Caco-2 (cell line): Measurements from ENCODE around the gene SRGAP2C. TPM values are rescaled to one million over a fixed set of nuclear protein-coding genes. Genes with fewer than 3 reads are reported as not detected.
"Not testable (repeated sequence)": the region's sequence is repeated elsewhere in the genome, so short reads cannot be mapped to it uniquely, and the experiment has no call there.

Experiments
- BruUV-seq: library from RNA; stranded (reverse); fragments of 400-500 nt; replicated peaks from 2 replicates; lab custom pipeline; 2021; lab: Mats Ljungman, UMichigan
- CTCF ChIA-PET: fragments of 300-600 bp; sonication (Branson Sonifier 250); formaldehyde crosslinking; loops from one replicate; lab custom pipeline; 2022; ENCODE audit warnings: antibody characterized with exemption; lab: Charles Lee
- POLR2A ChIA-PET: fragments of 300-600 bp; sonication (Branson Sonifier 250); formaldehyde crosslinking; loops from one replicate; lab custom pipeline; 2022; ENCODE audit warnings: antibody characterized with exemption; lab: Charles Lee
- DNase-seq, 2 experiments: peaks; one replicate each; pipeline versions ENCODE4 v3.0.0 to v3.0.0-alpha.2; 2020 to 2022
- H3K27me3 ChIP-seq: replicated peaks from 2 replicates; pipeline ENCODE4 v1.6.0; 2011; ENCODE audit warnings: low read length; ENCODE audit not compliant: control insufficient read depth, insufficient read depth
- H3K36me3 ChIP-seq: 2 replicates; pipeline ENCODE4 v1.5.1; 2011; ENCODE audit warnings: low read length; ENCODE audit not compliant: control insufficient read depth, insufficient read depth
- H3K4me1 ChIP-seq: fragments of 250-450 bp; sonication (Bioruptor Pico); 2 replicates; pipeline ENCODE4 v1.5.1; 2020; ENCODE audit warnings: mild to moderate bottlenecking
- H3K4me3 ChIP-seq: 2 replicates; pipeline ENCODE4 v1.5.1; 2011; ENCODE audit warnings: low read depth, mild to moderate bottlenecking, control low read depth, low read length
- H3K9me3 ChIP-seq: fragments of 250-450 bp; sonication (Bioruptor Pico); 2 replicates; pipeline ENCODE4 v1.5.1; 2020; ENCODE audit warnings: mild to moderate bottlenecking, moderate library complexity
- H3K27ac Mint-ChIP-seq: one replicate; pipeline ENCODE4 v1.8.0; 2022; ENCODE audit warnings: mixed read lengths; ENCODE audit not compliant: unreplicated experiment
- H3K27me3 Mint-ChIP-seq: one replicate; pipeline ENCODE4 v1.8.0; 2022; ENCODE audit warnings: mixed read lengths; ENCODE audit not compliant: insufficient read depth, unreplicated experiment
- H3K36me3 Mint-ChIP-seq: one replicate; pipeline ENCODE4 v1.8.0; 2022; ENCODE audit warnings: mild to moderate bottlenecking, mixed read lengths; ENCODE audit not compliant: insufficient read depth, unreplicated experiment
- H3K4me1 Mint-ChIP-seq: one replicate; pipeline ENCODE4 v1.8.0; 2022; ENCODE audit warnings: low read depth, mixed read lengths; ENCODE audit not compliant: unreplicated experiment
- H3K4me3 Mint-ChIP-seq: one replicate; pipeline ENCODE4 v1.8.0; 2022; ENCODE audit warnings: mild to moderate bottlenecking, moderate library complexity, mixed read lengths; ENCODE audit not compliant: unreplicated experiment
- H3K9me3 Mint-ChIP-seq: one replicate; pipeline ENCODE4 v1.8.0; 2022; ENCODE audit warnings: mixed read lengths; ENCODE audit not compliant: unreplicated experiment
- intact Hi-C: fragments of 100-400 bp; cut with micrococcal nuclease; formaldehyde crosslinking; loops from one replicate; pipeline ENCODE4 v1.10.0; 2022; ENCODE audit not compliant: unreplicated experiment
- total RNA-seq: library from RNA; stranded (reverse); gene quantifications from 2 replicates; pipeline ENCODE4 v1.2.3, GENCODE V29; 2022

Gene SRGAP2C
- total RNA-seq, 1 experiment from 2014 or later: 0.98 TPM

DNA sequence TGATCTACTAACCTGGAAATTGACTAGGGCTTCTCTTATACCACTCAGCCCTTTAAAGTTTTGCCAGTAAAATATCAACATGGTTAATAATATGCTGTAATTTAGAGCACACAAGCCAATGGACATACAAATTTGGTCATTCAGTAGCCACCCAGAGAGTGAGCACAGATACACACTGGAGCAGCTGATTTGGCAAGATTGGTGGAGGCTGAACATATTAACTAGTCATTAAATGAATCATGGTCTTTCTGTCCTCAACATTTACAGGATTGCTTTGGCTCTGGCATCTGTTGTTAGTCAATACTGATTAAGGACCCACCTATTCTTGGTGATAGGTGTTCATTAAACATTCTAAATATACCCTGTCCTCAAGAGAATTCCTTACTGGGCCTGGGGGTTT is 130.7 kb downstream of the SRGAP2C start:
- H3K4me1 ChIP-seq, H3K27ac Mint-ChIP-seq, H3K9me3 ChIP-seq, DNase-seq, H3K4me1 Mint-ChIP-seq, H3K4me3 Mint-ChIP-seq, H3K36me3 Mint-ChIP-seq, BruUV-seq, H3K27me3 Mint-ChIP-seq, H3K4me3 ChIP-seq, H3K36me3 ChIP-seq, POLR2A ChIA-PET, intact Hi-C loops, H3K27me3 ChIP-seq, H3K9me3 Mint-ChIP-seq, CTCF ChIA-PET: not testable (repeated sequence)

DNA sequence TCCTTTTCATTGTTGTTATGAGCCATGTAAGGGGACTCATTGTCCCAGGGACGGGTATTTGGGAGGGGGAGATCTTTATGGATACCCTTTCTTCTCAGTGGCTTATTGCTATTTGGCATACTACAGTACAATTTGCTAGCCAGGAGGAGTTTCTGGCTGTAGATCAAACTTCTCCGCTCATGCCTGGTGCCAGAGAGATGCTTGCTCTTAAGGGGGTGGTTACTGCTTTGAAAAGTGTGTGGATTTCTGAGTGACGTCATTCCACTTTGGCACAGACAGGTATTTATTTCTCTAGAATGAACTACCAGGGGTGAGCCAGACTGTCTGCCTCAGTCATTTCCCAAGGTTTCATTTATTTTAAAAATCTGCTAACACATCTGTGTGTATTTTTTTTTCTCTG is 131.3 kb downstream of the SRGAP2C start:
- BruUV-seq, H3K27ac Mint-ChIP-seq, H3K4me1 Mint-ChIP-seq, intact Hi-C loops, H3K4me1 ChIP-seq, H3K36me3 ChIP-seq, POLR2A ChIA-PET, H3K9me3 ChIP-seq, H3K36me3 Mint-ChIP-seq, H3K9me3 Mint-ChIP-seq, DNase-seq, H3K4me3 Mint-ChIP-seq, H3K27me3 Mint-ChIP-seq, H3K4me3 ChIP-seq, H3K27me3 ChIP-seq, CTCF ChIA-PET: not testable (repeated sequence)

DNA sequence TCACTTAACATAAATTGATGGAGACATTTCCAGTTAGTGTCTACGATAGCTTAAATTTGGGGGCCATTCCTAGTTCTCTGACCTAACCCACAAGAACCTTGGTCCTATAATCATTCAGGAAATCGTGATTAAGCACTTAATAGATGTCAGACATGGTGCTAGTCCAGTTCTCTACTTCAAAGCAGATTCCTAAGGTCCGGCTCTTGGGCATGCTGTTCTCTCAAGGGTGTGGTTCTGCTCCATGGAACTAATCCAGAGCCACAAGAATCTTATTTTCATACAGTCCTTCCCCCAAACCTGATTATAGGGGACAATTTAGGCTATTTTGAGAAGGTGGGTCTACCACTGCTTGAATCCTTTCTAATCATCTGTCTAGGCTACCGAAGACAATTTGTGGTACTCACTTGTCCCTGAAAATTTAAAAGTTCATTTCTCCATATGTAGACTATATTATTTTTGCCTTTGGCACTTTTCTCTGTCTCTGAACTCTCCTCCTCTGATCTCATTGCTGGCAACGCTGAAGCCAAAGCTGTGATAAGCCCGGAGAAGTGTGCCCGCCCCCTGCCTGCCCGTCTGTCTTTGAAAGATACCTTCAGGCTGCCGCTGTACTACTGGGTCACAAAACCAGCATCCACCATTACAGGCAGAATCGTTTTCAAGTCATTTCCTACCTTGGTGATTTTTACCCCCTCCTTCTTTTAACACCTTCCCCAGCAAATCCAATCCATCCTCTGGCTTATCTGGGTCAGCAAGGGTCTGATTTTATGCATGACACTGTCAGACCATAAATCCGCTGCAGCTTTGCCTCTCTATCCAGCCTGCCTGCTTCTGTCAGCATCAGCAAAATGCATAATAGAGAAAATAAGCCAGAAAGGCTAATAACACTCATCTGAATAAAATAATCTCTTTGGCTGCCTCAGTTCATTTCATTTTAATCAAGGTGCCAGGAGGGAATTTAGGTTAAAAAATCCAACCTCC is 133.0 kb downstream of the SRGAP2C start:
- H3K4me3 Mint-ChIP-seq, POLR2A ChIA-PET, H3K27me3 ChIP-seq, H3K27ac Mint-ChIP-seq, H3K4me1 ChIP-seq, H3K27me3 Mint-ChIP-seq, H3K9me3 ChIP-seq, H3K4me1 Mint-ChIP-seq, intact Hi-C loops, DNase-seq, H3K9me3 Mint-ChIP-seq, BruUV-seq, H3K4me3 ChIP-seq, H3K36me3 Mint-ChIP-seq, H3K36me3 ChIP-seq, CTCF ChIA-PET: not testable (repeated sequence)

DNA sequence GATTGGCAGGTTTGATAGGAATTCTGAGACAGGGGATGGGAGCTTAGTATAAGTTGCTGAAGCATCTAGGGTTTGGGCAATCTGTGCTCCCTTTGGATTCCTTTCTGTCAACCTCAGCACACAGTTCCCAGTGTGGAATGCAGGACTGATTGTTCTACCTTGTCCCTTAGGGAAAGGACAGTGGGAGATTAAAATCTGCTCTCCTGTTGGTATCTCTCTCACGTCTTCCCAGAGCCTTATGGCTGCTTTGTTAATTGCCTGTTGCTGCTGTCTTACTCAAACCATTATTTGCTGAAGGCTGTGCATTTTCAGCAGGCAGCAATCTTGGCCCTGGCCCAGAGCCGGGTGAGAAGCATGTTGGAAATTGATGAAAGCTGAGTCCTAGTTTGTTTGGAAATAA is 133.9 kb downstream of the SRGAP2C start:
- intact Hi-C loops, H3K9me3 Mint-ChIP-seq, H3K9me3 ChIP-seq, H3K4me3 Mint-ChIP-seq, H3K27me3 Mint-ChIP-seq, H3K4me1 Mint-ChIP-seq, H3K36me3 Mint-ChIP-seq, DNase-seq, H3K4me1 ChIP-seq, H3K27me3 ChIP-seq, H3K36me3 ChIP-seq, H3K27ac Mint-ChIP-seq, H3K4me3 ChIP-seq, POLR2A ChIA-PET, BruUV-seq, CTCF ChIA-PET: not testable (repeated sequence)

DNA sequence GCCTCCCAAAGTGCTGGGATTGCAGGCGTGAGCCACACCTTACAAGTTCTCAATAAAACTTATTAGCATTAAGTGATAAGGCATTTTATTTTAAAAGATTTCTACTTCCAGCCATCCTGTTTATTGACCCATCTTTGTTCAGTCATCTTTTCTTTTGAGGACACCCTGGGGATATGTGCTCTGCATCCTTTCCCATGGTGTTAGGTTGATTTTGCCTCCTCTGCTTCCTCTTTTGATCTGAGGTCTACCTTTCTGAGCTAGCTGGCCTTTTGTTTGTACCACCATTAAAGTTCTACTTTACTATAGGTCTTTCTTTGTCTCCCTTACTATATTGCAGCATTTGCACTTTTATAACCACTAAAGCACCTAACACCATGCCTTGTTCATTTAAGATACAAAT is 136.9 kb downstream of the SRGAP2C start:
- H3K4me3 ChIP-seq, H3K36me3 ChIP-seq, H3K4me1 ChIP-seq, H3K9me3 ChIP-seq, H3K27me3 ChIP-seq, DNase-seq, H3K9me3 Mint-ChIP-seq, CTCF ChIA-PET, H3K4me1 Mint-ChIP-seq, H3K27ac Mint-ChIP-seq, H3K27me3 Mint-ChIP-seq, H3K36me3 Mint-ChIP-seq, POLR2A ChIA-PET, BruUV-seq, H3K4me3 Mint-ChIP-seq, intact Hi-C loops: not testable (repeated sequence)

DNA sequence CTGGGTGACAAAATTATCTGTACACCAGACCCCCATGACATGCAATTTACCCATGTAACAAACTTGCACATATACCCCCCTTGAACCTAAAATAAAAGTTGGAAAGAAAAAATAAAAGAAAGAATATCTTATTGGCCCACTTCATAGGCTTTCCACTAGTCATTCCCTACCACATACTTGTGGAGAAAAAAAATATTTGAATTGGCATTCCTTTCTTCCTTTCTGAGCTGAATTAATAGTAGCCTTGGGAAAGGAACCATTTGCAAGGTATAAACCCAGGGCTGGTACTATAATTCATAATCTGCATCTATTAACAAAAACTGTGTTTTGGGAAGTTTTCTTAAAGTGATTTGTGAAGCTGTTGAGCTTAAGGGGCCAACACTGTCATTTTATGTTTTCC is 140.0 kb downstream of the SRGAP2C start:
- intact Hi-C loops, H3K27me3 ChIP-seq, H3K9me3 Mint-ChIP-seq, CTCF ChIA-PET, POLR2A ChIA-PET, DNase-seq, H3K4me1 Mint-ChIP-seq, H3K9me3 ChIP-seq, H3K4me3 ChIP-seq, H3K27ac Mint-ChIP-seq, BruUV-seq, H3K36me3 ChIP-seq, H3K27me3 Mint-ChIP-seq, H3K36me3 Mint-ChIP-seq, H3K4me1 ChIP-seq, H3K4me3 Mint-ChIP-seq: not testable (repeated sequence)

DNA sequence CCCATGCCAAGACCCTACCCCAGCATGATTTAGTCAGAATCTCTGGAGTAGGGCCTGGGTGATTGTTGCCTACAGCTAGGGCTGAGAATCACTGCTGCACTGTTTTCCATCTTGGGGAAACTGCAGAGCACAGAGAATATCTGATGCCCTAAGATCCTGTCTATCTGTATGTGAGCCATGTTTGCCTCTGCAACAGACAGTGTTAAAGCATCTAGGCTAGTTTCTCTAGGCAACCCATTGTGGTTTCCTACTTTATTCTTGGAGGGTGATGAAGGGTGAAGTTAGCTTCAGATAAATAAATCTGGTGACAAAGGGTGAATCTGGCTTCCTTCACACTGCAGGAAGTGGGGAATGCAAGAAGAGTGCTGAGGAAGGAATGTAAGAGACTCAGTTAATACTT is 147.4 kb downstream of the SRGAP2C start:
- POLR2A ChIA-PET, intact Hi-C loops, BruUV-seq, H3K36me3 ChIP-seq, DNase-seq, H3K9me3 Mint-ChIP-seq, H3K4me3 ChIP-seq, H3K27me3 Mint-ChIP-seq, H3K27ac Mint-ChIP-seq, H3K9me3 ChIP-seq, H3K4me1 ChIP-seq, H3K4me3 Mint-ChIP-seq, H3K27me3 ChIP-seq, H3K4me1 Mint-ChIP-seq, CTCF ChIA-PET, H3K36me3 Mint-ChIP-seq: not testable (repeated sequence)
